Activated CD8-positive, alpha-beta T cell treated with anti-CD3 and anti-CD28 coated beads for 36 hours (primary cell): Measurements from ENCODE around the gene COMTD1. TPM values are rescaled to one million over a fixed set of nuclear protein-coding genes. Genes with fewer than 3 reads are reported as not detected.
A peak's percentile ranks its signal among the peaks of the same experiment; 100 is the strongest.

Source experiments
- ATAC-seq: fragments of 200-7000 bp; cut with Tn5 transposase; one replicate; pipeline ENCODE4 v1.10.0; 2021; ENCODE audit warnings: mild to moderate bottlenecking, moderate library complexity
- CTCF ChIA-PET: fragments of 350-600 bp; sonication (Branson Sonifier 250); formaldehyde crosslinking; loops from one replicate; lab custom pipeline; 2021; ENCODE audit warnings: antibody characterized with exemption; lab: Charles Lee
- POLR2A ChIA-PET: fragments of 350-600 bp; sonication (Branson Sonifier 250); formaldehyde crosslinking; loops from one replicate; lab custom pipeline; 2021; ENCODE audit warnings: antibody characterized with exemption; lab: Charles Lee
- DNase-seq: peaks from one replicate; pipeline ENCODE4 v3.0.0-alpha.2; 2020
- H3K27ac Mint-ChIP-seq: one replicate; pipeline ENCODE4 v1.8.0; 2021; ENCODE audit warnings: mild to moderate bottlenecking, mixed read lengths
- H3K27me3 Mint-ChIP-seq: one replicate; pipeline ENCODE4 v1.8.0; 2021; ENCODE audit warnings: mixed read lengths
- H3K36me3 Mint-ChIP-seq: one replicate; pipeline ENCODE4 v1.8.0; 2021; ENCODE audit warnings: low read depth, mixed read lengths
- H3K4me1 Mint-ChIP-seq: one replicate; pipeline ENCODE4 v1.8.0; 2021; ENCODE audit warnings: low read depth, mixed read lengths
- H3K4me3 Mint-ChIP-seq: one replicate; pipeline ENCODE4 v1.8.0; 2021; ENCODE audit warnings: mild to moderate bottlenecking, moderate library complexity, mixed read lengths
- H3K9me3 Mint-ChIP-seq: one replicate; pipeline ENCODE4 v1.8.0; 2021; ENCODE audit warnings: mixed read lengths
- CTCF ChIP-seq: fragments of 200-600 bp; IDR thresholded peaks from one replicate; pipeline ENCODE4 v1.8.0; 2022; ENCODE audit warnings: antibody characterized with exemption, mild to moderate bottlenecking
- intact Hi-C: fragments of 100-400 bp; cut with micrococcal nuclease; formaldehyde crosslinking; loops from one replicate; pipeline ENCODE4 v1.10.0; 2022
- total RNA-seq, 2 experiments: library from RNA; stranded (reverse); gene quantifications; one replicate each; pipeline ENCODE4 v1.2.3, GENCODE V29; 2021

COMTD1 gene
- total RNA-seq, 2 experiments from 2014 or later: 54.5 to 58.1 TPM

GRCh38 chr10:75234017-75234682 is 1.6 kb downstream of the COMTD1 start:
- no peaks in the 10 kb centered on the region for H3K9me3 Mint-ChIP-seq
- ChIA-PET CTCF (interaction anchor here (0.7 to 9.1 kb wide), 9 partner anchors 16 to 167 kb away, joined by 3 to 118 read pairs (median 4); partner anchors contain the start of genes SAMD8 and VDAC2), POLR2A (interaction anchor here (0.9 to 11.3 kb wide), 7 partner anchors 12 to 287 kb away, joined by 3 to 106 read pairs (median 4); partner anchors contain the start of genes SAMD8 and VDAC2)
- H3K27ac Mint-ChIP-seq: peak overlapping the region; percentile 70
- ATAC-seq (peak; percentile 81), DNase-seq (peak; percentile 98)
- H3K4me1 Mint-ChIP-seq: peaks cover 29% of the 10 kb centered on the region
- peak overlapping the region; percentile 81 for H3K4me3 Mint-ChIP-seq
- intact Hi-C loops: loop anchor here (5.0 kb wide), 1 partner anchor 122 kb away; the partner anchor contains the start of gene SAMD8
- peaks cover 33% of the 10 kb centered on the region for H3K36me3 Mint-ChIP-seq
- TF ChIP-seq CTCF: no peak
- H3K27me3 Mint-ChIP-seq: no peaks in the 10 kb centered on the region

- ATAC-seq (no peak), DNase-seq (no peak)
- H3K27me3 Mint-ChIP-seq: no peaks in the 10 kb centered on the region
- H3K9me3 Mint-ChIP-seq: no peaks in the 10 kb centered on the region
- intact Hi-C loops: loop anchor here (5.0 kb wide), 1 partner anchor 121 kb away; the partner anchor contains the start of gene SAMD8
- peaks cover 36% of the 10 kb centered on the region for H3K36me3 Mint-ChIP-seq
- H3K4me1 Mint-ChIP-seq: peaks cover 35% of the 10 kb centered on the region
- peak overlapping the region; percentile 81 for H3K4me3 Mint-ChIP-seq
- POLR2A ChIA-PET: interaction anchor here (0.7 to 11.3 kb wide), 5 partner anchors 18 to 122 kb away, joined by 3 to 106 read pairs (median 4); partner anchors contain the start of genes SAMD8 and VDAC2
- CTCF ChIA-PET: interaction anchor here (1.0 to 9.1 kb wide), 5 partner anchors 15 to 54 kb away, joined by 3 to 118 read pairs (median 4); partner anchors contain the start of gene VDAC2
- no peak for TF ChIP-seq CTCF
- H3K27ac Mint-ChIP-seq: peak overlapping the region; percentile 70
Measured at GRCh38 chr10:75233444-75234016, 2.2 kb downstream of the COMTD1 start.

GRCh38 chr10:75231672-75232581 is 3.8 kb downstream of the COMTD1 start:
- ATAC-seq: no peak
- Mint-ChIP-seq H3K36me3 (peaks cover 40% of the 10 kb centered on the region), H3K9me3 (no peaks in the 10 kb centered on the region), H3K27me3 (no peaks in the 10 kb centered on the region), H3K27ac (peak overlapping the region; percentile 93), H3K4me3 (no peak overlapping the region), H3K4me1 (peaks cover 40% of the 10 kb centered on the region)
- ChIA-PET CTCF (interaction anchor here (0.6 to 9.1 kb wide), 5 partner anchors 11 to 120 kb away, joined by 4 to 118 read pairs (median 10); partner anchors contain the start of genes SAMD8 and VDAC2), POLR2A (interaction anchor here (0.5 to 11.3 kb wide), 7 partner anchors 8 to 123 kb away, joined by 3 to 106 read pairs (median 4); partner anchors contain the start of gene VDAC2)
- DNase-seq: no peak
- TF ChIP-seq CTCF: no peak
- intact Hi-C loops: loop anchor here (5.0 kb wide), 1 partner anchor 120 kb away; the partner anchor contains the start of gene SAMD8

- peaks cover 44% of the 10 kb centered on the region for H3K36me3 Mint-ChIP-seq
- intact Hi-C loops: loop anchor here (1.0 to 5.0 kb wide), 2 partner anchors 42 to 118 kb away; partner anchors contain the start of gene SAMD8
- no peaks in the 10 kb centered on the region for H3K9me3 Mint-ChIP-seq
- H3K27ac Mint-ChIP-seq: peak overlapping the region; percentile 93
- no peaks in the 10 kb centered on the region for H3K27me3 Mint-ChIP-seq
- peaks cover 43% of the 10 kb centered on the region for H3K4me1 Mint-ChIP-seq
- no peak overlapping the region for H3K4me3 Mint-ChIP-seq
- peak; percentile 99 for DNase-seq
- peak; percentile 47 for ATAC-seq
- CTCF ChIA-PET: interaction anchor here (0.6 to 9.1 kb wide), 15 partner anchors 9 to 119 kb away, joined by 3 to 118 read pairs (median 4); partner anchors contain the start of genes SAMD8 and VDAC2
- POLR2A ChIA-PET: interaction anchor here (1.2 to 11.3 kb wide), 3 partner anchors 12 to 43 kb away, joined by 6 to 106 read pairs (median 12); partner anchors contain the start of gene VDAC2
- peak; percentile 73 for TF ChIP-seq CTCF
Measured at GRCh38 chr10:75230600-75231038, 5.1 kb downstream of the COMTD1 start.
